ENCODE data around the gene SERPINB13. TPM values are rescaled to one million over a fixed set of nuclear protein-coding genes. Genes with fewer than 3 reads are reported as not detected.

The SERPINB13 gene
- total and polyA plus RNA-seq, 3 donors from 2014 or later = not detected

DNA sequence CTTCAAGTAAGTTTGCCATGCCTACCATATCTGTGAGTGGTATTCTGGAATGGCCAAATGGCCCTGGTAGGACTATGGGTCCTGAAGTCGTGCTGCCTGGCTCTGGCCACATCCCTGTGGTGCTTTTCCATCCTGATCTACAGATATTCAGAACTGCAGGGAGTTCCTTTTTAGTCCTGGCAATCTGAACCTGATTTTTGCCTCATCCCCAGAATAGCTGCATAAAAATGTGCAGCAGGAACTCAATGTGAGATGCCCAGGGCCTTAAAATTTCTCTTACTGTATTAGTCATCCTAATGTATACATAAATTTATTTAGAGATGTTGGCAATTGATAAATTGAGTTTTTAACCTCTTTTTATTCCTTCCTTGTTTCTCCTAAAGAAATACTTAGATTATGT is 5.3 kb downstream of the SERPINB13 start:
- TF ChIP-seq, protein P1, sequence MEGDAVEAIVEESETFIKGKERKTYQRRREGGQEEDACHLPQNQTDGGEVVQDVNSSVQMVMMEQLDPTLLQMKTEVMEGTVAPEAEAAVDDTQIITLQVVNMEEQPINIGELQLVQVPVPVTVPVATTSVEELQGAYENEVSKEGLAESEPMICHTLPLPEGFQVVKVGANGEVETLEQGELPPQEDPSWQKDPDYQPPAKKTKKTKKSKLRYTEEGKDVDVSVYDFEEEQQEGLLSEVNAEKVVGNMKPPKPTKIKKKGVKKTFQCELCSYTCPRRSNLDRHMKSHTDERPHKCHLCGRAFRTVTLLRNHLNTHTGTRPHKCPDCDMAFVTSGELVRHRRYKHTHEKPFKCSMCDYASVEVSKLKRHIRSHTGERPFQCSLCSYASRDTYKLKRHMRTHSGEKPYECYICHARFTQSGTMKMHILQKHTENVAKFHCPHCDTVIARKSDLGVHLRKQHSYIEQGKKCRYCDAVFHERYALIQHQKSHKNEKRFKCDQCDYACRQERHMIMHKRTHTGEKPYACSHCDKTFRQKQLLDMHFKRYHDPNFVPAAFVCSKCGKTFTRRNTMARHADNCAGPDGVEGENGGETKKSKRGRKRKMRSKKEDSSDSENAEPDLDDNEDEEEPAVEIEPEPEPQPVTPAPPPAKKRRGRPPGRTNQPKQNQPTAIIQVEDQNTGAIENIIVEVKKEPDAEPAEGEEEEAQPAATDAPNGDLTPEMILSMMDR (IDR thresholded peaks at IDR 0.05) = no peak
- TF ChIP-seq POLR2A (IDR thresholded peaks at IDR 0.05) = no peak
- H3K27ac ChIP-seq = no peak overlapping the region
- H3K4me1 ChIP-seq = no peaks in the 10 kb centered on the region
- intact Hi-C loops (cut with DNase I; ENCODE audit: low total_unique reads) = no loop called here
- no peak overlapping the region for H3K4me3 ChIP-seq
- no peaks in the 10 kb centered on the region for H3K27me3 ChIP-seq
- no peaks in the 10 kb centered on the region for H3K9me3 ChIP-seq
- DNase-seq = no peak
- WGBS, 2 donors = 42 to 55% methylated on average over 1 of the region's 1 CpG
- H3K36me3 ChIP-seq (ENCODE audit: low read depth, missing control alignments) = no peaks in the 10 kb centered on the region

DNA sequence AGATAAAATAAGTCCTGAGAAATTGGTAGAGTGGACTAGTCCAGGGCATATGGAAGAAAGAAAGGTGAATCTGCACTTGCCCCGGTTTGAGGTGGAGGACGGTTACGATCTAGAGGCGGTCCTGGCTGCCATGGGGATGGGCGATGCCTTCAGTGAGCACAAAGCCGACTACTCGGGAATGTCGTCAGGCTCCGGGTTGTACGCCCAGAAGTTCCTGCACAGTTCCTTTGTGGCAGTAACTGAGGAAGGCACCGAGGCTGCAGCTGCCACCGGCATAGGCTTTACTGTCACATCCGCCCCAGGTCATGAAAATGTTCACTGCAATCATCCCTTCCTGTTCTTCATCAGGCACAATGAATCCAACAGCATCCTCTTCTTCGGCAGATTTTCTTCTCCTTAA is 9.8 kb downstream of the SERPINB13 start:
- no peak for TF ChIP-seq POLR2A (IDR thresholded peaks at IDR 0.05)
- TF ChIP-seq, protein P1 (IDR thresholded peaks at IDR 0.05) = no peak
- intact Hi-C loops (cut with DNase I; ENCODE audit: low total_unique reads) = no loop called here
- Histone ChIP-seq H3K4me1 (no peaks in the 10 kb centered on the region), H3K27me3 (no peaks in the 10 kb centered on the region), H3K27ac (no peak overlapping the region), H3K36me3 (ENCODE audit: low read depth, missing control alignments) (no peaks in the 10 kb centered on the region), H3K4me3 (no peak overlapping the region), H3K9me3 (no peaks in the 10 kb centered on the region)
- no peak for DNase-seq
- 61 to 72% methylated on average over 14 of the region's 14 CpGs for WGBS, 2 donors

DNA sequence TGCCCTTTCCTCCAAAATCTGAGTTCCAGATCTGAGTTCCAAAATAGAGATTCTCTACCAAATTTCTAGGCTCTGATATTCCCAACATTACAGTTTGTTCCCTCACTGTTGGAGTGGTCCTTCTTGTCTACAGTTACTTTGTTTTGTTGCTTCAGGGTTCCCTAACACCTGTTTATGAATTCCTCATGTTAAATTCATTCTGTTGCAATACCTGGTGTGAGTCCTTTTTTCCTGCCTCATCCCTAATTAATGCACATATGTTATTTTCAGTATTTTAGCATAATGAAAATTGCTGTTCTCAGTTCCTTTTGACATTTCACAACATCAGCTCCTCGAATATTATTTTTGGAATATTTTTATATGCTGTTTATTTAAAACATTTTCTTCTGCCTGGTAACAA is 16.2 kb downstream of the SERPINB13 start:
- 81 to 83% methylated on average over 1 of the region's 1 CpG for WGBS, 2 donors
- no peaks in the 10 kb centered on the region for H3K9me3 ChIP-seq
- no peak overlapping the region for H3K4me3 ChIP-seq
- H3K4me1 ChIP-seq = no peaks in the 10 kb centered on the region
- DNase-seq = no peak
- intact Hi-C loops (cut with DNase I; ENCODE audit: low total_unique reads) = no loop called here
- no peak overlapping the region for H3K27ac ChIP-seq
- no peaks in the 10 kb centered on the region for H3K27me3 ChIP-seq
- no peaks in the 10 kb centered on the region for H3K36me3 ChIP-seq (ENCODE audit: low read depth, missing control alignments)
- no peak for TF ChIP-seq POLR2A (IDR thresholded peaks at IDR 0.05)
- TF ChIP-seq, protein P1 (IDR thresholded peaks at IDR 0.05) = no peak

GRCh38 chr18:63603772-63604171 is 16.6 kb downstream of the SERPINB13 start:
- intact Hi-C loops (cut with DNase I; ENCODE audit: low total_unique reads) = no loop called here
- Histone ChIP-seq H3K4me3 (no peak overlapping the region), H3K36me3 (ENCODE audit: low read depth, missing control alignments) (no peaks in the 10 kb centered on the region), H3K27ac (no peak overlapping the region), H3K27me3 (no peaks in the 10 kb centered on the region), H3K9me3 (no peaks in the 10 kb centered on the region), H3K4me1 (no peaks in the 10 kb centered on the region)
- 24 to 35% methylated on average over 1 of the region's 1 CpG for WGBS, 2 donors
- no peak for TF ChIP-seq POLR2A (IDR thresholded peaks at IDR 0.05)
- TF ChIP-seq, protein P1 (IDR thresholded peaks at IDR 0.05) = no peak
- no peak for DNase-seq

- intact Hi-C loops (cut with DNase I; ENCODE audit: low total_unique reads) = no loop called here
- H3K4me3 ChIP-seq = no peak overlapping the region
Measured at GRCh38 chr18:63604791-63605567, 17.8 kb downstream of the SERPINB13 start.

More at GRCh38 chr18:63604791-63605567, 17.8 kb downstream of the SERPINB13 start:
- WGBS, 2 donors = 71 to 86% methylated on average over 4 of the region's 4 CpGs
- Histone ChIP-seq H3K36me3 (ENCODE audit: low read depth, missing control alignments) (no peaks in the 10 kb centered on the region), H3K27me3 (no peaks in the 10 kb centered on the region), H3K27ac (no peak overlapping the region), H3K4me1 (no peaks in the 10 kb centered on the region), H3K9me3 (no peaks in the 10 kb centered on the region)
- no peak for TF ChIP-seq POLR2A (IDR thresholded peaks at IDR 0.05)
- TF ChIP-seq, protein P1 (IDR thresholded peaks at IDR 0.05) = no peak
- DNase-seq = no peak
